Measurements from ENCODE around the gene ITGB1BP2.
A peak's percentile ranks its signal among the peaks of the same experiment; 100 is the strongest.

DNA sequence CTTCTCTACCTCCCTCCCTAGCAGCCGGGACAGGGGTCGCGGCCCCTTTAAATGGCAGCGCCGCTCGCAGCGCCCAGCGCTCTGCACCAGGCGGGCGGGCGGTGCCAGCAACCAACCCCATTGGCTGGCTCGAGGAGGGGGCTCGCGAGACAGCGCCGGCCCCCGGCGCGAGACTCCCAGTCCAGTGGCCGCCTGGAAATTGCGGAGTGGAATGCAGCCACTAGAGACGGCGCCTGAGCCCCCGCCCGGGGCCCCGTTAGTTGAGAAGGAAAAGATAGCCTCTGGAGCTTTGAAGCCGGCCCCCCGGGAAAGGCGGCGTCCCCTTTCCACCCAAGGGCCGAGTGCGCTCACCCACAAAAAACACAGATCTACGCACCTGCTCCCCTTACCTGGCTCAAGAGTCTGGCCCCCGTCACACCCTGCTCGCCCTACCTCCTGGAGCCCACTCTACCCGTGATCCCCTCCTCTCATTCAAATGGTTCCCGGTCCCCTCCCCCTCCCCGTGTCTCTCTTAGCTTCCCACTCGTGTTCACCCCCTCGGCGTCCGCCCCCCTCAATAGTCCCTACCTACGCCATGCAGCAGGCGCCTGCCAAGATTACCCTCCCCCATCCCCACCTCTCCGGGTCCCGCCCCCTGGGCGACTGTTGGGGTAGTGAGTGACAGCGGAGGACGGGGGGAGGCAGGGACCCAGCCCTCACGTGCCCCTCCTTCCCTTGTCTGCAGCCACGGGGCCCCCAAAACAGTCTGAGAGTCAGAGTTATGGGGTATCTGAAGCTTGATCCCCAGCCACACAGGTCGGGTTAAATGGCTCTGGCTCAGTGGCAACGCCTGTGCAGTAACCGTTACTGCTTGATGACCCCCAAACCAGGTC is 47.2 kb upstream of the ITGB1BP2 start, which contains the start of gene ZMYM3:
- TF ChIP-seq ZC3H10 (CRISPR knock-in tag; IDR thresholded peaks at IDR 0.05): no peak
- TF ChIP-seq, protein P1, sequence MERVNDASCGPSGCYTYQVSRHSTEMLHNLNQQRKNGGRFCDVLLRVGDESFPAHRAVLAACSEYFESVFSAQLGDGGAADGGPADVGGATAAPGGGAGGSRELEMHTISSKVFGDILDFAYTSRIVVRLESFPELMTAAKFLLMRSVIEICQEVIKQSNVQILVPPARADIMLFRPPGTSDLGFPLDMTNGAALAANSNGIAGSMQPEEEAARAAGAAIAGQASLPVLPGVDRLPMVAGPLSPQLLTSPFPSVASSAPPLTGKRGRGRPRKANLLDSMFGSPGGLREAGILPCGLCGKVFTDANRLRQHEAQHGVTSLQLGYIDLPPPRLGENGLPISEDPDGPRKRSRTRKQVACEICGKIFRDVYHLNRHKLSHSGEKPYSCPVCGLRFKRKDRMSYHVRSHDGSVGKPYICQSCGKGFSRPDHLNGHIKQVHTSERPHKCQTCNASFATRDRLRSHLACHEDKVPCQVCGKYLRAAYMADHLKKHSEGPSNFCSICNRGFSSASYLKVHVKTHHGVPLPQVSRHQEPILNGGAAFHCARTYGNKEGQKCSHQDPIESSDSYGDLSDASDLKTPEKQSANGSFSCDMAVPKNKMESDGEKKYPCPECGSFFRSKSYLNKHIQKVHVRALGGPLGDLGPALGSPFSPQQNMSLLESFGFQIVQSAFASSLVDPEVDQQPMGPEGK (CRISPR knock-in tag; IDR thresholded peaks at IDR 0.05; ENCODE audit: borderline replicate concordance): peak; percentile 61; the same call in 1 of the 2 replicates
